ENCODE measurements around the gene TPH1.
"Not testable (repeated sequence)": the region's sequence is repeated elsewhere in the genome, so short reads cannot be mapped to it uniquely, and the experiment has no call there.

Gene TPH1

GRCh38 chr11:18016789-18017188 lies 29.3 kb downstream of the TPH1 start:
- no peak for DNase-seq

- no peak for DNase-seq
Observed at GRCh38 chr11:18014876-18015275, 31.2 kb downstream of the TPH1 start.

- DNase-seq: no peak
Observed at GRCh38 chr11:18013790-18014507, 32.1 kb downstream of the TPH1 start.

- DNase-seq: peak; percentile 83
Observed at GRCh38 chr11:18012906-18013781, 32.9 kb downstream of the TPH1 start, which contains the start of gene SERGEF. SERGEF (minus strand) TSS chr11:18013047; CDS start chr11:18013010, 37 bp downstream.

- peak; percentile 5 for DNase-seq
Observed at GRCh38 chr11:18012122-18012905, 33.8 kb downstream of the TPH1 start.

- DNase-seq: no peak
Observed at GRCh38 chr11:18011633-18012032, 34.4 kb downstream of the TPH1 start.

GRCh38 chr11:18010977-18011586 lies 35.0 kb downstream of the TPH1 start:
- no peak for DNase-seq

- DNase-seq: no peak
Observed at GRCh38 chr11:18010121-18010670, 35.9 kb downstream of the TPH1 start.

GRCh38 chr11:18005376-18006129 lies 40.5 kb downstream of the TPH1 start:
- DNase-seq: no peak

- no peak for DNase-seq
Observed at GRCh38 chr11:18001191-18001590, 44.9 kb downstream of the TPH1 start.

GRCh38 chr11:18000760-18001159 lies 45.3 kb downstream of the TPH1 start:
- no peak for DNase-seq

- DNase-seq: not testable (repeated sequence)
Observed at GRCh38 chr11:18000128-18000527, 45.9 kb downstream of the TPH1 start.

Measured in activated T-cell treated with anti-CD3 and anti-CD28 coated beads for 4 hours (primary cell).